Measurements from ENCODE around the gene PTPN14.
"Not testable (repeated sequence)": the region's sequence is repeated elsewhere in the genome, so short reads cannot be mapped to it uniquely, and the experiment has no call there.

The PTPN14 gene

GRCh38 chr1:214420833-214421232 lies 130.6 kb downstream of the PTPN14 start:
- DNase-seq = no peak

GRCh38 chr1:214420341-214420740 lies 131.1 kb downstream of the PTPN14 start:
- DNase-seq = no peak

- DNase-seq = no peak
Measured at GRCh38 chr1:214419650-214420049, 131.8 kb downstream of the PTPN14 start.

GRCh38 chr1:214418391-214418790 lies 133.0 kb downstream of the PTPN14 start:
- DNase-seq = no peak

- DNase-seq = no peak
Measured at GRCh38 chr1:214417545-214418210, 133.7 kb downstream of the PTPN14 start.

GRCh38 chr1:214416858-214417257 lies 134.5 kb downstream of the PTPN14 start:
- DNase-seq = no peak

GRCh38 chr1:214416417-214416816 lies 135.0 kb downstream of the PTPN14 start:
- no peak for DNase-seq

- DNase-seq = no peak
Measured at GRCh38 chr1:214415131-214415530, 136.3 kb downstream of the PTPN14 start.

- DNase-seq = no peak
Measured at GRCh38 chr1:214414691-214415090, 136.7 kb downstream of the PTPN14 start.

GRCh38 chr1:214413315-214413714 lies 138.1 kb downstream of the PTPN14 start:
- DNase-seq = no peak

GRCh38 chr1:214404571-214405213 lies 146.7 kb downstream of the PTPN14 start:
- no peak for DNase-seq

GRCh38 chr1:214404154-214404553 lies 147.2 kb downstream of the PTPN14 start:
- no peak for DNase-seq

GRCh38 chr1:214403431-214403830 lies 148.0 kb downstream of the PTPN14 start:
- DNase-seq = no peak

GRCh38 chr1:214402613-214403083 lies 148.8 kb downstream of the PTPN14 start:
- DNase-seq = no peak

GRCh38 chr1:214401666-214402065 lies 149.7 kb downstream of the PTPN14 start:
- no peak for DNase-seq

GRCh38 chr1:214400131-214400530 lies 151.3 kb downstream of the PTPN14 start:
- DNase-seq = no peak

- DNase-seq = no peak
Measured at GRCh38 chr1:214398490-214398889, 152.9 kb downstream of the PTPN14 start.

GRCh38 chr1:214397497-214397896 lies 153.9 kb downstream of the PTPN14 start:
- no peak for DNase-seq

- DNase-seq = no peak
Measured at GRCh38 chr1:214396330-214396729, 155.1 kb downstream of the PTPN14 start.

GRCh38 chr1:214394569-214394968 lies 156.8 kb downstream of the PTPN14 start:
- DNase-seq = not testable (repeated sequence)

GRCh38 chr1:214393086-214393485 lies 158.3 kb downstream of the PTPN14 start:
- no peak for DNase-seq

- no peak for DNase-seq
Measured at GRCh38 chr1:214391873-214392645, 159.3 kb downstream of the PTPN14 start.

- DNase-seq = no peak
Measured at GRCh38 chr1:214389734-214390133, 161.7 kb downstream of the PTPN14 start.

GRCh38 chr1:214386747-214387146 lies 164.7 kb downstream of the PTPN14 start:
- no peak for DNase-seq

Data from inflammatory macrophage treated with lipopolysaccharide for 4 hours (primary cell).